WTC11 (cell line): ENCODE results near the gene CNOT6. TPM values are rescaled to one million over a fixed set of nuclear protein-coding genes. Genes with fewer than 3 reads are reported as not detected.

ENCODE experiments used
- ATAC-seq: fragments of 200-7000 bp; cut with Tn5 transposase; 2 replicates; pipeline ENCODE4 v1.10.0; 2021; ENCODE audit warnings: mild to moderate bottlenecking, moderate library complexity
- CTCF ChIA-PET: fragments of 300-600 bp; sonication (Branson Sonifier 250); formaldehyde crosslinking; loops from one replicate; lab custom pipeline; 2021; ENCODE audit warnings: antibody characterized with exemption; lab: Charles Lee
- POLR2A ChIA-PET: fragments of 350-600 bp; sonication (Branson Sonifier 250); formaldehyde crosslinking; loops from one replicate; lab custom pipeline; 2021; ENCODE audit warnings: antibody characterized with exemption; lab: Charles Lee
- DNase-seq: peaks from one replicate; pipeline ENCODE4 v3.0.0; 2021; ENCODE audit warnings: low spot score
- H3K27ac Mint-ChIP-seq: 2 replicates; pipeline ENCODE4 v1.8.0; 2021; ENCODE audit warnings: mixed read lengths
- H3K27me3 Mint-ChIP-seq: 2 replicates; pipeline ENCODE4 v1.8.0; 2021; ENCODE audit warnings: low read depth, mild to moderate bottlenecking, moderate library complexity, mixed read lengths
- H3K36me3 Mint-ChIP-seq: 2 replicates; pipeline ENCODE4 v1.8.0; 2021; ENCODE audit warnings: mixed read lengths
- H3K4me1 Mint-ChIP-seq: 2 replicates; pipeline ENCODE4 v1.8.0; 2022; ENCODE audit warnings: mixed read lengths
- H3K4me3 Mint-ChIP-seq: 2 replicates; pipeline ENCODE4 v1.8.0; 2021; ENCODE audit warnings: mild to moderate bottlenecking, moderate library complexity, mixed read lengths
- H3K9me3 Mint-ChIP-seq: 2 replicates; pipeline ENCODE4 v1.8.0; 2021; ENCODE audit warnings: mixed read lengths
- CREB1 ChIP-seq: sonication (generic); formaldehyde crosslinking; IDR thresholded peaks from 2 replicates; pipeline ENCODE4 v1.8.0; 2023; ENCODE audit warnings: mild to moderate bottlenecking, missing genetic modification reagents
- FOXJ3 ChIP-seq: sonication (generic); formaldehyde crosslinking; IDR thresholded peaks from 2 replicates; pipeline ENCODE4 v1.9.0; 2021; ENCODE audit warnings: missing genetic modification reagents, mild to moderate bottlenecking, borderline replicate concordance
- FOXK1 ChIP-seq: sonication (generic); formaldehyde crosslinking; IDR thresholded peaks from 2 replicates; pipeline ENCODE4 v1.8.0; 2022; ENCODE audit warnings: mild to moderate bottlenecking, moderate library complexity, missing genetic modification reagents
- FOXP1 ChIP-seq: sonication (generic); formaldehyde crosslinking; IDR thresholded peaks from 2 replicates; pipeline ENCODE4 v1.8.0; 2022; ENCODE audit warnings: missing genetic modification reagents, mild to moderate bottlenecking, moderate library complexity, borderline replicate concordance
- GTF2I ChIP-seq: fragments of 250-450 bp; sonication (Bioruptor Pico); conservative IDR thresholded peaks from 2 replicates; pipeline ENCODE4 v1.4.0; 2021; ENCODE audit warnings: mild to moderate bottlenecking
- KAT7 ChIP-seq: sonication (generic); formaldehyde crosslinking; IDR thresholded peaks from 2 replicates; pipeline ENCODE4 v1.8.1; 2023; ENCODE audit warnings: missing genetic modification reagents, mild to moderate bottlenecking, borderline replicate concordance
- MXD4 ChIP-seq: fragments of 250-450 bp; sonication (Bioruptor Pico); IDR thresholded peaks from 2 replicates; pipeline ENCODE4 v1.8.0; 2021; ENCODE audit warnings: mild to moderate bottlenecking, moderate library complexity, borderline replicate concordance
- MYBL2 ChIP-seq: sonication (generic); formaldehyde crosslinking; IDR thresholded peaks from 2 replicates; pipeline ENCODE4 v1.8.1; 2023; ENCODE audit warnings: mild to moderate bottlenecking, moderate library complexity, missing genetic modification reagents
- RELA ChIP-seq: sonication (generic); formaldehyde crosslinking; IDR thresholded peaks from 2 replicates; pipeline ENCODE4 v1.8.1; 2022; ENCODE audit warnings: missing genetic modification reagents, mild to moderate bottlenecking, borderline replicate concordance
- RORB ChIP-seq: fragments of 250-450 bp; sonication (Bioruptor Pico); IDR thresholded peaks from 2 replicates; pipeline ENCODE4 v1.9.0; 2021; ENCODE audit warnings: mild to moderate bottlenecking
- SMAD4 ChIP-seq: sonication (generic); formaldehyde crosslinking; IDR thresholded peaks from 2 replicates; pipeline ENCODE4 v1.8.0; 2022; ENCODE audit warnings: mild to moderate bottlenecking, missing genetic modification reagents
- ZNF219 ChIP-seq: sonication (generic); formaldehyde crosslinking; IDR thresholded peaks from 2 replicates; pipeline ENCODE4 v1.8.0; 2023; ENCODE audit warnings: missing genetic modification reagents, mild to moderate bottlenecking, borderline replicate concordance
- ZNF263 ChIP-seq: sonication (generic); formaldehyde crosslinking; IDR thresholded peaks from 2 replicates; pipeline ENCODE4 v1.8.1; 2022; ENCODE audit warnings: low read depth, mild to moderate bottlenecking, moderate library complexity, missing genetic modification reagents
- ZNF317 ChIP-seq: sonication (generic); formaldehyde crosslinking; IDR thresholded peaks from 2 replicates; pipeline ENCODE4 v1.8.1; 2023; ENCODE audit warnings: low read depth, mild to moderate bottlenecking, moderate library complexity, missing genetic modification reagents, borderline replicate concordance
- ZNF396 ChIP-seq: fragments of 250-450 bp; sonication (Bioruptor Pico); IDR thresholded peaks from 2 replicates; pipeline ENCODE4 v1.8.0; 2021; ENCODE audit warnings: mild to moderate bottlenecking, moderate library complexity, borderline replicate concordance
- ZNF416 ChIP-seq: fragments of 250-450 bp; sonication (Bioruptor Pico); IDR thresholded peaks from 2 replicates; pipeline ENCODE4 v1.9.0; 2021; ENCODE audit warnings: mild to moderate bottlenecking, inconsistent platforms
- total RNA-seq: library from RNA; stranded (reverse); gene quantifications from 3 replicates; pipeline ENCODE4 v1.2.3, GENCODE V29; 2021
- TF ChIP-seq, protein P1 (sequence below): fragments of 250-450 bp; sonication (Bioruptor Pico); IDR thresholded peaks from 2 replicates; pipeline ENCODE4 v1.9.0; 2021; ENCODE audit warnings: mild to moderate bottlenecking
- TF ChIP-seq, protein P2 (sequence below): sonication (generic); formaldehyde crosslinking; IDR thresholded peaks from 2 replicates; pipeline ENCODE4 v1.8.0; 2022; ENCODE audit warnings: mild to moderate bottlenecking, missing genetic modification reagents
- TF ChIP-seq, protein P3 (sequence below): sonication (generic); formaldehyde crosslinking; IDR thresholded peaks from 2 replicates; pipeline ENCODE4 v1.8.1; 2022; ENCODE audit warnings: mild to moderate bottlenecking, moderate library complexity, missing genetic modification reagents
- TF ChIP-seq, protein P4 (sequence below): sonication (generic); formaldehyde crosslinking; IDR thresholded peaks from 2 replicates; pipeline ENCODE4 v1.8.1; 2023; ENCODE audit warnings: mild to moderate bottlenecking, missing genetic modification reagents, borderline replicate concordance
- TF ChIP-seq, protein P5 (sequence below): sonication (generic); formaldehyde crosslinking; IDR thresholded peaks from 2 replicates; pipeline ENCODE4 v1.8.0; 2022; ENCODE audit warnings: mild to moderate bottlenecking, missing genetic modification reagents
- TF ChIP-seq, protein P6 (sequence below): sonication (generic); formaldehyde crosslinking; IDR thresholded peaks from 2 replicates; pipeline ENCODE4 v1.8.0; 2022; ENCODE audit warnings: mild to moderate bottlenecking, missing genetic modification reagents
- TF ChIP-seq, protein P7 (sequence below): fragments of 250-450 bp; sonication (Bioruptor Pico); conservative IDR thresholded peaks from 2 replicates; pipeline ENCODE4 v1.9.0; 2021; ENCODE audit warnings: mild to moderate bottlenecking

Gene CNOT6
- total RNA-seq, 1 experiment from 2014 or later, result 41.0 TPM

DNA sequence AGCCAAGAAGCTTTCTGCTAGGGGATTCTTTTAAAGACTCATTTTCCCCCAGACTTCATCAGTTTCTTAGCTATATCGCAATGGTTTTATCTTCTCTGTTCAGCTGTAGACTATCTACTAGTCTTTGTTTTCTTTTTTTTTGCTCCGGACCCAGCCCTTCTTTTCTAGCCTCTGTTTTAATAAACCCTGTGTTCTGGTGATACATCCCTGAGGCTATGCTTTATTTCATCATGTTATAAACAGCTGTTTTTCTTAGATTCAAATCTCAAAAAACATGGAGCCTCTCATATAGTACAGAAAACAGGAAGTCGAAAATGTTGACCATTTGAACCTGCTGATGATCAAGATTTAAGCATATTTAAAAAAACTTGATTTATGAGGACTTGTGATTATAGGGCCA is 59.4 kb downstream of the CNOT6 start:
- Mint-ChIP-seq H3K27me3 (no peaks in the 10 kb centered on the region), H3K4me1 (peaks cover 3% of the 10 kb centered on the region; the same call in 1 of the 2 replicates), H3K36me3 (peaks cover 64% of the 10 kb centered on the region), H3K27ac (peak overlapping the region; percentile 61), H3K4me3 (no peak overlapping the region), H3K9me3 (no peaks in the 10 kb centered on the region)
- ChIA-PET POLR2A (no interaction called here), CTCF (no interaction called here)
- no peak for DNase-seq
- TF ChIP-seq MXD4 (CRISPR knock-in tag) (no peak), ZNF416 (CRISPR knock-in tag) (no peak), ZNF219 (CRISPR knock-in tag) (no peak), FOXP1 (CRISPR knock-in tag) (no peak), RELA (CRISPR knock-in tag) (no peak), FOXJ3 (no peak), ZNF263 (no peak), ZNF396 (CRISPR knock-in tag) (no peak), KAT7 (CRISPR knock-in tag) (no peak)
- TF ChIP-seq, protein P1, sequence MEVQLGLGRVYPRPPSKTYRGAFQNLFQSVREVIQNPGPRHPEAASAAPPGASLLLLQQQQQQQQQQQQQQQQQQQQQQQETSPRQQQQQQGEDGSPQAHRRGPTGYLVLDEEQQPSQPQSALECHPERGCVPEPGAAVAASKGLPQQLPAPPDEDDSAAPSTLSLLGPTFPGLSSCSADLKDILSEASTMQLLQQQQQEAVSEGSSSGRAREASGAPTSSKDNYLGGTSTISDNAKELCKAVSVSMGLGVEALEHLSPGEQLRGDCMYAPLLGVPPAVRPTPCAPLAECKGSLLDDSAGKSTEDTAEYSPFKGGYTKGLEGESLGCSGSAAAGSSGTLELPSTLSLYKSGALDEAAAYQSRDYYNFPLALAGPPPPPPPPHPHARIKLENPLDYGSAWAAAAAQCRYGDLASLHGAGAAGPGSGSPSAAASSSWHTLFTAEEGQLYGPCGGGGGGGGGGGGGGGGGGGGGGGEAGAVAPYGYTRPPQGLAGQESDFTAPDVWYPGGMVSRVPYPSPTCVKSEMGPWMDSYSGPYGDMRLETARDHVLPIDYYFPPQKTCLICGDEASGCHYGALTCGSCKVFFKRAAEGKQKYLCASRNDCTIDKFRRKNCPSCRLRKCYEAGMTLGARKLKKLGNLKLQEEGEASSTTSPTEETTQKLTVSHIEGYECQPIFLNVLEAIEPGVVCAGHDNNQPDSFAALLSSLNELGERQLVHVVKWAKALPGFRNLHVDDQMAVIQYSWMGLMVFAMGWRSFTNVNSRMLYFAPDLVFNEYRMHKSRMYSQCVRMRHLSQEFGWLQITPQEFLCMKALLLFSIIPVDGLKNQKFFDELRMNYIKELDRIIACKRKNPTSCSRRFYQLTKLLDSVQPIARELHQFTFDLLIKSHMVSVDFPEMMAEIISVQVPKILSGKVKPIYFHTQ (CRISPR knock-in tag), result no peak
- TF ChIP-seq, protein P2, sequence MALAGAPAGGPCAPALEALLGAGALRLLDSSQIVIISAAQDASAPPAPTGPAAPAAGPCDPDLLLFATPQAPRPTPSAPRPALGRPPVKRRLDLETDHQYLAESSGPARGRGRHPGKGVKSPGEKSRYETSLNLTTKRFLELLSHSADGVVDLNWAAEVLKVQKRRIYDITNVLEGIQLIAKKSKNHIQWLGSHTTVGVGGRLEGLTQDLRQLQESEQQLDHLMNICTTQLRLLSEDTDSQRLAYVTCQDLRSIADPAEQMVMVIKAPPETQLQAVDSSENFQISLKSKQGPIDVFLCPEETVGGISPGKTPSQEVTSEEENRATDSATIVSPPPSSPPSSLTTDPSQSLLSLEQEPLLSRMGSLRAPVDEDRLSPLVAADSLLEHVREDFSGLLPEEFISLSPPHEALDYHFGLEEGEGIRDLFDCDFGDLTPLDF (CRISPR knock-in tag), result no peak
- TF ChIP-seq, protein P3, sequence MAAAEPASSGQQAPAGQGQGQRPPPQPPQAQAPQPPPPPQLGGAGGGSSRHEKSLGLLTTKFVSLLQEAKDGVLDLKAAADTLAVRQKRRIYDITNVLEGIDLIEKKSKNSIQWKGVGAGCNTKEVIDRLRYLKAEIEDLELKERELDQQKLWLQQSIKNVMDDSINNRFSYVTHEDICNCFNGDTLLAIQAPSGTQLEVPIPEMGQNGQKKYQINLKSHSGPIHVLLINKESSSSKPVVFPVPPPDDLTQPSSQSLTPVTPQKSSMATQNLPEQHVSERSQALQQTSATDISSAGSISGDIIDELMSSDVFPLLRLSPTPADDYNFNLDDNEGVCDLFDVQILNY, result no peak
- ATAC-seq, result no peak

DNA sequence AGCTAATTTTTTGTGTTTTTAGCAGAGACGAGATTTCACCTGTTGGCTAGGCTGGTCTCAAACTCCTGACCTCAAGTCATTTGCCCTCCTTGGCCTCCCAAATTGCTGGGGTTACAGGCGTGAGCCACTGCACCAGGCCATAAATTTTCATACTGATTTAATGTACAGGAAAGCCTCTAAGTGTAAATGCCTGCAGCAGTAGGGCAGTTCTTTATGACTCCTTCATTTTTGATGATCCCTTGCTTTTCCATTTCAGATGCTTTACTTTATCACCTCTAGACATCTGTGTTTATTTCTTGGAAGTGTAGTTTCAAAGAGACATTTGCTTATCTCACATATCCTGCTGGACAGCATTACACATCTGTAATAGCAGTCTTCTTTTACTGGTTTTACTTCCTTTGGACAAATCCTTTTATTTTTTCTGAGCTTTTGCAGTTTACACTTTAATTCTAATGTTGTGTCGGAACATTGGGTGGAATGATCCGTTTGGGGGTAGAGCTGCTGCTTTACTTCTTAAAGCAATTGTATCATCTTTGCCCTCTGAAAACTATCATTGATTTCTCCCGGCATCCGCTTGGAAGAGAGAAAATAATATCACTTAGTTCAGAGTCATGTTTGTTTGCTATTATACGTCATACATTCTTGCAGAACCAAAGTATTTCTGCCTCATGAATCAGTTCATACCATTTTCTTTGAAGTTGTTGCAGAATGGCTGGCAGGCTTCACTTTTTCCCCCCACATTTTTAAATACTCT is 61.2 kb downstream of the CNOT6 start:
- Mint-ChIP-seq H3K9me3 (no peaks in the 10 kb centered on the region), H3K4me3 (no peak overlapping the region), H3K36me3 (peaks cover 57% of the 10 kb centered on the region), H3K27ac (no peak overlapping the region), H3K4me1 (peaks cover 3% of the 10 kb centered on the region; the same call in 1 of the 2 replicates), H3K27me3 (no peaks in the 10 kb centered on the region)
- ATAC-seq (no peak), DNase-seq (no peak)
- POLR2A ChIA-PET, result no interaction called here
- CTCF ChIA-PET, result interaction anchor here (0.7 kb wide), 1 partner anchor 758 kb away, joined by 3 read pairs; no protein-coding TSS in a partner anchor
- TF ChIP-seq RORB (CRISPR knock-in tag) (no peak), ZNF396 (CRISPR knock-in tag) (no peak), SMAD4 (CRISPR knock-in tag) (no peak), ZNF263 (no peak), MYBL2 (no peak), GTF2I (CRISPR knock-in tag) (no peak), ZNF317 (CRISPR knock-in tag) (no peak), FOXK1 (CRISPR knock-in tag) (no peak), RELA (CRISPR knock-in tag) (no peak), CREB1 (CRISPR knock-in tag) (no peak)
- TF ChIP-seq, protein P4, sequence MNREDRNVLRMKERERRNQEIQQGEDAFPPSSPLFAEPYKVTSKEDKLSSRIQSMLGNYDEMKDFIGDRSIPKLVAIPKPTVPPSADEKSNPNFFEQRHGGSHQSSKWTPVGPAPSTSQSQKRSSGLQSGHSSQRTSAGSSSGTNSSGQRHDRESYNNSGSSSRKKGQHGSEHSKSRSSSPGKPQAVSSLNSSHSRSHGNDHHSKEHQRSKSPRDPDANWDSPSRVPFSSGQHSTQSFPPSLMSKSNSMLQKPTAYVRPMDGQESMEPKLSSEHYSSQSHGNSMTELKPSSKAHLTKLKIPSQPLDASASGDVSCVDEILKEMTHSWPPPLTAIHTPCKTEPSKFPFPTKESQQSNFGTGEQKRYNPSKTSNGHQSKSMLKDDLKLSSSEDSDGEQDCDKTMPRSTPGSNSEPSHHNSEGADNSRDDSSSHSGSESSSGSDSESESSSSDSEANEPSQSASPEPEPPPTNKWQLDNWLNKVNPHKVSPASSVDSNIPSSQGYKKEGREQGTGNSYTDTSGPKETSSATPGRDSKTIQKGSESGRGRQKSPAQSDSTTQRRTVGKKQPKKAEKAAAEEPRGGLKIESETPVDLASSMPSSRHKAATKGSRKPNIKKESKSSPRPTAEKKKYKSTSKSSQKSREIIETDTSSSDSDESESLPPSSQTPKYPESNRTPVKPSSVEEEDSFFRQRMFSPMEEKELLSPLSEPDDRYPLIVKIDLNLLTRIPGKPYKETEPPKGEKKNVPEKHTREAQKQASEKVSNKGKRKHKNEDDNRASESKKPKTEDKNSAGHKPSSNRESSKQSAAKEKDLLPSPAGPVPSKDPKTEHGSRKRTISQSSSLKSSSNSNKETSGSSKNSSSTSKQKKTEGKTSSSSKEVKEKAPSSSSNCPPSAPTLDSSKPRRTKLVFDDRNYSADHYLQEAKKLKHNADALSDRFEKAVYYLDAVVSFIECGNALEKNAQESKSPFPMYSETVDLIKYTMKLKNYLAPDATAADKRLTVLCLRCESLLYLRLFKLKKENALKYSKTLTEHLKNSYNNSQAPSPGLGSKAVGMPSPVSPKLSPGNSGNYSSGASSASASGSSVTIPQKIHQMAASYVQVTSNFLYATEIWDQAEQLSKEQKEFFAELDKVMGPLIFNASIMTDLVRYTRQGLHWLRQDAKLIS, result no peak
- TF ChIP-seq, protein P5, sequence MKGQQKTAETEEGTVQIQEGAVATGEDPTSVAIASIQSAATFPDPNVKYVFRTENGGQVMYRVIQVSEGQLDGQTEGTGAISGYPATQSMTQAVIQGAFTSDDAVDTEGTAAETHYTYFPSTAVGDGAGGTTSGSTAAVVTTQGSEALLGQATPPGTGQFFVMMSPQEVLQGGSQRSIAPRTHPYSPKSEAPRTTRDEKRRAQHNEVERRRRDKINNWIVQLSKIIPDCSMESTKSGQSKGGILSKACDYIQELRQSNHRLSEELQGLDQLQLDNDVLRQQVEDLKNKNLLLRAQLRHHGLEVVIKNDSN, result no peak
- TF ChIP-seq, protein P6, sequence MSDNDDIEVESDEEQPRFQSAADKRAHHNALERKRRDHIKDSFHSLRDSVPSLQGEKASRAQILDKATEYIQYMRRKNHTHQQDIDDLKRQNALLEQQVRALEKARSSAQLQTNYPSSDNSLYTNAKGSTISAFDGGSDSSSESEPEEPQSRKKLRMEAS, result no peak
- TF ChIP-seq, protein P7, sequence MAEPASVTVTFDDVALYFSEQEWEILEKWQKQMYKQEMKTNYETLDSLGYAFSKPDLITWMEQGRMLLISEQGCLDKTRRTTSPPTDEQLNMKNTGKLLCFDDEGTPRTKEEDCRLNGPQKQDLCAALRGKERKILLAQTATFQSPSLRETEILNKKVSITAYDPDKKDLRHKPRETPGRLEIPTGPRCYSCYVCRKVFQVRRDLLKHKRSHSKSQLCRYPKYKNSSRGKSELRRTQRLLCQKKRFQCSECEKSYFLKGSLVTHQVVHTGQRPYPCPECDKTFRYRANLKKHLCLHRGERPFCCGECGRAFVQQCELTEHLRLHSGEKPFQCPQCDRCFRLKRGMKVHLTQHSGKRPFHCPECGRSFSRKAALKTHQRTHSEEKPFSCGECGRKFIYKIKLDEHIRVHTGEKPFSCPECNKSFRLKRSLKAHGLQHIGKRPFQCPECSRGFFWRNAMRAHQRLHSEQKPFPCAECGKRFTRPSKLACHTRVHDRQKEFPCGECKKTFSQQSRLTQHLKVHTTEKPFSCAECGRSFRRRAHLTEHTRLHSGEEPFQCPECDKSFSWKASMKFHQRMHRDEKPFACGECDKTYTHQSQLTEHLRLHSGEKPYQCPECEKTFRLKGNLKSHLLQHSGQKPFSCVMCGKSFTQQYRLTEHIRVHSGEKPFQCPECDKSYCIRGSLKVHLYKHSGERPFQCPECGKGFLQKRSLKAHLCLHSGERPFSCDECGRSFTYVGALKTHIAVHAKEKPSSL (CRISPR knock-in tag), result no peak
